NCI-H2196 treated with DMSO at 0.1 percent for 48 hours (cell line): Measurements from ENCODE around the gene ARHGEF16.

Source experiments
- DNase-seq: peaks from one replicate; lab custom pipeline; 2025; ENCODE audit not compliant: unreplicated experiment; lab: John Stamatoyannopoulos, UW

The ARHGEF16 gene

DNA sequence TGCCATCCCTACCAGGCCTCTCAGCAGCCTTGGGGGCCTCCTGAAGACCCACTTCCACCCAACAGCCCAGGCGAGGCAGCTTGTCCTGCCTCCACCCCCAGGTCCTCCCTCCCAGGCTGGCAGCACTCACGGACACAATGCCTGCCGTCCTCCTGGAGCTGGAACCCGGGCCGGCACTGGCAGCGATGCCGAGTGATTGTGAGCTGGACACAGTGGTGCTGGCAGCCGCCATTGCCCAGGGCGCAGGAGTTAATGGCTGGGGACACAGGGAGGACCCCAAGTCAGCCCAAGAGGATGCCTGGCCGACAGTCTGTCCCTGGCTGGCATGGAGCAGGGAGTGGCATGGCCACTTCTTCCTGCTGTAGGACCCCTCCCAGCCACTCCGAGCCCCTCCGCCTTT lies 60.8 kb downstream of the ARHGEF16 start:
- DNase-seq, result no peak

DNA sequence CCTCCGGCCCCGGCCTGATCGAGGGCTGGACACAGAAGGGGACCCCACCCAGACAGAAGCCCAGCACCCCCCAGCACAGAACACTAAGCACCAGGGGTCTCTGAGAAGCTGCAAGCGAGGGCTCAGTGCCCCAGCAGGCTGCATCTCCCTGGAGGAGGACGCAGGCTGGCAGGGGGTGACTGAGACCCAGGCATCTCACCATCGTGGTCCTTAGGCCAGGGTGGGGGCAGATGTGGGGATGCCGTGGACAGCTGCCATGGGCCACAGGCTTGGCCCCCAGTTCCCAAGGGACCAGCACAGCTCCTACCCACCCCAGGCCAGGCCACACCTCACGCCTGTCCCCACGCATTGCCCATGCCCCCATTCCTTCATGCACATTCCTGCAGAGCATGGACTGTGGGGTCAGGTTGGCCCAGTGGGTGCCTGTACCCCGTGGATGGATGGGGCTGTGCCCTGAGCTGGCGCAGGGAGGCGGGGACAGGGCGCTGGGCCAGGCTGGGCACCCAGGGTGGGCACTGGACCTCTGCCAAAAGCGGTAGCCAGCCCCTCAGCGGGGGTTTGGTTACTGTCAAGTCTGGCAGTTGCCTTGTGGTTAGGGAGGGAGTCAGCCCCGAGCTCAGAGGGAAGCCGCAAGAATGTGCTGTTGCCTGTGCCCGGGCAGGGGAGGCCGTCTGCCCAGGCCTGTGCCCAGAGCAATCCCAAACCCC lies 61.5 kb downstream of the ARHGEF16 start:
- no peak for DNase-seq

DNA sequence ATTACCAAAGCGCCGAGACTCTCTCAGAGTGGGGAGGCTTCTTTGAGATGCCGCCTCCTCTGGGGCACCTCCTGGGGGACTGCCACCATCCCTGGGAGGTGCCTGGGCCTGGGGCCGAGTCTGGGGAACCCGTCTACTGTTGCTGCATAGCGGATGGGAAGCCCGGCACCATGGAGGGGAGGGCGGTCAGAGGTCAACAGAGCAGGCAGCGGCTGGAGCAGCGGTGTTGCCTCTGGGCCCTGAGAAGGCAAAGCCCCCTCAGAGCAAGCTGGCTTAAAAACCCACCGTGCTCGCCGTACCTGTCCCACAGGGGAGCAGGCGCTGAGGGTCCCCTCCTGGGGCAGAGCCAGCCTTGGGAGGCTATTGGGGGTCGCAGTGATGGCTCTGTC lies 62.0 kb downstream of the ARHGEF16 start:
- no peak for DNase-seq

DNA sequence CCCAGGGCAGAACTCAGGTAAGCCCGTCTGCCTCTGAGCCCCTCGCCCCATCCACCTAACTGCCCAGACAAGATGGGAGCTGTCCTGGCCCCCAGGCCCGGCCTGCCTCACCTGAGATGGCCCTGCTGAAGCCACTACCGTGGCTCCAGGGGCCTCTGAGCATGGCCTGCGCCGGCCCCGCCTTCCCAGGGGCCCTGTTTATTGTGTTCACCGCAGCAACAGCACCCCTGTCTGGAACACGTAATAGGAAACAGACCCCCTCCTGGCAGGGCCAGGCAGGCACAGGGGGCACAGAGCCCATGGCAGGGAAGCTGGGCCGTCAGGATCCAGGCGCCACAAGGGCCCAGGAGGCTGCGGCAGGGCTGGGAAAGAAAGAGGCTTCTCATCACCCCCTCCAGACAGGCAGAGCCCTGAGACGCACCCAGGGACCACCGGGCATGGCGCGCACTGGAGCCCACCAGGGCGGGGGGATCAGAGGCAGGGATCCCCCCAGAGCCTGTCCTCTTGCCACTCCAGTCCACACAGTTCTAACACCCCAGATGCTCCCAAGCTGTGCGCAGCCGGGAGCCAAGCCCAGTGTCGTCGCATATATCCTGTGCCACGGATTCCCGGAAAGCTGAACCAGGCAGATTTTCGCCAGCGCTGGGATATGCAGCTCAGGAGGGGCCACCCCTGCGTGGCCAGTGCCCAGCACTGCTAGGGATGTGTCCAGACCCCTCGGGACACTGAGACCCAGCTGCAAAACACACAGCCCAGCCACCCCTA lies 62.6 kb downstream of the ARHGEF16 start:
- DNase-seq, result no peak

DNA sequence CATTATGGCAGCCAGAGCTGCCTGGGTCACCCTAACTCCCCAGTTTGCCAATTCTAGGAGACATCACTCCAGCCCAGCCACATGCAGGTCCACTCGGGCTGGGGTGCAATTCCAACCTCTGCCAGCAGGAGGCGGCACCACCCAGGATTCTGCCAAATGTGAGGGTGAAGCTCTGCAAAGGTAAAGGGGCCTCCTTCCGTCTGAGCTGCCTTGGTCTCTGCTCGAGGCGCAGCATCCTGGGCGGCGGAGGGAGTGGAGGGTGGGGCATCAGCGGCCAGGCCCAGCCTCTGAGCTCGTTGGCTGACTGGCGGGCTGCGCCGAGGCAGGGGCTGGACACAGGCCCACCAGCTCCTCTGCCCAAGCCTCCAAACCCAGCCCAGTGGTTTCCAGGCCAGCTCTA lies 63.8 kb downstream of the ARHGEF16 start:
- no peak for DNase-seq

DNA sequence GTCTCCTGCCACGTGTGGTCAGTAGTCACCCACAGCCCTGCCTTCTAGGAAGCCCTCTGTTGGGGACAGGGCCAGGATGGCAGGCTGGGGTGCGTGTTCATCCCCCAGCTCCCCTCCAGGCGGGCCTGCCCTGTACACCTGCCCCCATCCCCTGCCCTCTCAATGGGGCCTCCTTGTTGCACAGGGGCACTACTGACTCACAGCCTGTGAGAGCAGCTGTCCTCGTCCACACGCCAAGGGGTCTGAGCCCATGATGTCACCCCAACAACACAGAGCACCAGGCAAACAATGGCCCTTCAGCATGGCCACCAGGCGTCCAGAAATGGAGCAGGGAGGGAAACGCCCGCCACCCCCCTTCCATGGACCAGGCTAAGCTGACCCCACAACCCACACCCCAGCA lies 64.3 kb downstream of the ARHGEF16 start:
- no peak for DNase-seq

DNA sequence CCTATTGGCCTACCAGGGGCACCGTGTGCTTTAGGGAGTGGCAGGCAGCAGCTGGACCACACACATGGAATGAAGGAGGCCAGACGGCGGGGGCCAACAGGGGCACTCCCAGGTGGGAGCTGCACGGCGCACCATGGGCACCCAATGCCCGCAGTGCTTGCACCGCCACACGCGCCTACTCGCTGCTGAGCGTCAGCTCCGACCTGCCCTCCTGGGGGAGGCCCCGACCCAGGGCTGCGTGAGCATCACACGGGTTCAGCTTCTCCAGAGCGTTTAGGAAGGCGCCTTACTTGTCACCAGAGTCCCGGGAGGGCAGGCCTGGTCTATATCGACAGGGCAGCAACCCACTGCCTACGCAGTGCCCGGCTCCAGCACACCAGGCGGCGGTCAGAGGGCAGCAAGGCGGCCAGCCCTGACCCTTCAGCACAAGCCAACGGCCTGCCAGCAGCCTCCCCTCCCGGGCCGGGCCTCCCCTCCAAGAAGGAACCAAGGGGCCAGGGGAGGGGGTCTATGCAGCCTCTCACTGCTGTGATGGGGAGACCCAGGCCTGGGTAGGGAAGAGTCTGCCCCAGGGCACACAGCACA lies 64.9 kb downstream of the ARHGEF16 start:
- no peak for DNase-seq

DNA sequence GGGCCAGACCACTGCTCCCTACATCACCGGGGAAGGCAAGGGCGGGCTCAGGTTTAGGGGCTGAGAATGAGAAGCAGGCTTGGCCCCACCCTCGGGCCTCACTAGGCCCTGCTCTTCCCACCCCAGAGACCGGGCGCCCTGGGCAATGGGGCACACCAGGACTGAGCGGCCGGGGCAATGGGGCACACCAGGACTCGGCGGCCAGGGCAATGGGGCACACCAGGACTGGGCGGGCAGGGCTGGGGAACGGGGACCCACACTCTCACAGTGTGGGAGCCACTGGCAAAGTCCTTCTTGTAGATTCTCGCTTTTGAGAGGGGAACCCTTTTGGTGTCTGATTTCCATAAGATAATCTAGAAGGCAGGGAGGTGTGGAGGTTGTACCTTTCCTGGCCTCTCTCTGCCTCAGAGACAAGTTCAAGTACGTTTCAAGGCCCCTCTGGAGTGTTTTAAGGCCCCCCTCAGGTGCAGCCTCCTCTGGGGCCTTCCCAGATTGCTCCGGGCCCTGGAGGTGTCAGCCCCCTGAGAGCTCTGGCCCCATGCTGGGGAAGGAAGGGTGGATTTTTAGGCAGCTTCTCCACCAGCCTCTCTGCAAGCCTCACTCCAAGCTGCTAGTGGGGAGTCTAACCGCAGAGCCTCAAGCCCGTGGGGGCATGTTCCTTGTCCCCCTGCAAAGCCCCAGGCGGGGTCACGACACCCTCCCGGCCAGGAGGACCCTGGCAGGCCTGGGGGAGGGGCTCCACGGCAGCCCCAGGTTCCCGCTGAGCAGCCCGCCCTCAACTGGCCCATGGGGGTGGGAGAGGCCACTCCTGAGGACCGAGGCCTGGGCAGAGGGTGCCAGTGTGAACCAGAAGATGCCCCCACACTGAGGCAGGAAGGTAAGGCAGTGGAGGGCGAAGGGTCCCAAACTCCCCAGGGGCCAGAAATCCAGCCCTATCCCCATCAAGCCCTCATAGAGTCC lies 66.2 kb downstream of the ARHGEF16 start:
- DNase-seq, result no peak

DNA sequence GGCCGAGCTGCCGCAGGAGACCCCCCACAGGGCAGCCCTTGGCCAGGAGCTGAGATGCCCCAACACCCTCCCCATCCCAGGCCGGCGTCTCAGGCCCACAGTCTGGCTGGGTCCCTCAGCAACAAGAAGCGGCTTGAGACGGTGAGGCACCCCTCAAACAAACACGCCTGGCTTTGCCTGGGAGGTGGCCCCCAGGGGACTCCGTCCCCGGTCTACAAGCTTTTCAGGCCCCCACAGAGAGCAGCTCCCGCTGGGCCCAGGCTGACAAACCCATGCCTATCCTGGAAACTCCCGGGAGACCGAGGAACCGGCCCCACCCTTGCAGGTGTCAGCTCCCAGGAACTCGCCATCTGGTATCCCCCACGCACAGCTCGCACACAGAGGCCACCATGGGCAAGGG lies 67.0 kb downstream of the ARHGEF16 start:
- no peak for DNase-seq

DNA sequence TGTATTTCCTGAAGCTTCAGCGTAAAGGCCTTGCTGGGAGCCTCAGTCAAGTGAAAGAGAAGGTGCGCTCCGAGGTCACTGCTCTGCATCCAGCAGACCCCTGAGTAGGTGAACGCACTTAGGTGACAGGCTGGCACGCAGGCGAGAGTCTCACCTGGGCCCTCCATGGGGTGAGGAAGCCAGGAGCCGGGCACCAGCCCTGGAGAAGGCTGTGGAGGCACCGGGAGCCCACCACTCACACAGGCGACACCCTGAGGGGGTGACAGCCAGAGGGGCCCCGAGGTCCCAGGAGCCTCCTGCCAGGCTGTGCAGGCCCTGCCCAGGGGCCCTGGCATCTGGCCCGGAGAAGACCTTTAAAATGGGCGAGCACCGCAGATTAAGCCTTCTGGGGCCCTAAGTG lies 67.6 kb downstream of the ARHGEF16 start:
- no peak for DNase-seq

DNA sequence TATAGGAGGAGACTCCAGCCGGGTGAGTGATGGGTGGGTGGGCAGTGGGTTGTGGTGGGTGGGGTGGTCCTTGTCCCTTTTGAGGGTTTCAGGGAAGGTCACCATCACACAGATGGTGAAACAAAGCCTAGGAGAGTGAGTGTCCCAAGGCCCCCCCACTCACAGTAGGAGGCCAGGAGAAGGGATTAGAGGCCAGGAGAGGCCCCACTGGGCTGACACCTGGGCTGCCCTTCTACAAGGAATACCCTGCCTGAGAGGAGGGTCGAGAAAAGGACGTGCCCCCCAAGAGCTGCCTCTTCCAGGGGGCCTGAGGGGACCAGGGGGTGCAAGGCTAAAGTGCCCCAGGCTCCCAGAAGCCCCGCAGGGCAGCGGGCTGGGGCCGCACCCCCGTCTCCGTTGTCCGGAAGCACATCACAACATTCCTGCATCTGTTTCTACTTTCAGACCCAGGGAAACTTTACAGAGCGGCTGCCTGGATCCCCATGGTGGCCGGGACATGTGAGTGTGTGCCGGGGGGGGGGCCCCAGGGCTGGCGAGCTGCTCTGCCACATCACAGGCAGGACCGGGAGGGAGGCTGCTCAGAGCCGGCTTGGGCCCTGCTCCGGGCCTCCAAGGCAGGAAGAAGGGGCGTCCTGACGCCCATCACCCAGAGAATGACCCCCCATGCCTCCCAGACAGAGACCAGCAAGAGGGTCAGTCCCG lies 68.2 kb downstream of the ARHGEF16 start:
- DNase-seq, result no peak

DNA sequence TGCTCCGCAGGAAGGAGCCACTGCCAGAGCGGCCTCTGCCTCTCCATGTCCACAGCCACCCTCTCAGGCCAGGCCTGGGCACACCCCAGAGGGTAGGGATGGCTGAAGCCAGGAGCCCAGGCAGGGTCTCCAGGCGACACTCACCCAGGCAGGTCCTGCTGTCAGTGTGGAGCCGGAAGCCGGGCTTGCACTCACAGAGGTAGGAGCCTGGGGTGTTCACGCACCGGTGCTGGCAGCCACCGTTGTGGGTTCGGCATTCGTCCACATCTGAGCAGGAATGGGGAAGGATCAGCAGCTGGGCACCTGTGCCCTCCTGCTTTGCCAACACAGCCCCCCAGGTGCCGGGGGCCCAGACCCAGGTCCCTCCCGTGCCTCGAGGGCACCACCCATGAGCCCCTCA lies 69.5 kb downstream of the ARHGEF16 start:
- DNase-seq, result no peak

DNA sequence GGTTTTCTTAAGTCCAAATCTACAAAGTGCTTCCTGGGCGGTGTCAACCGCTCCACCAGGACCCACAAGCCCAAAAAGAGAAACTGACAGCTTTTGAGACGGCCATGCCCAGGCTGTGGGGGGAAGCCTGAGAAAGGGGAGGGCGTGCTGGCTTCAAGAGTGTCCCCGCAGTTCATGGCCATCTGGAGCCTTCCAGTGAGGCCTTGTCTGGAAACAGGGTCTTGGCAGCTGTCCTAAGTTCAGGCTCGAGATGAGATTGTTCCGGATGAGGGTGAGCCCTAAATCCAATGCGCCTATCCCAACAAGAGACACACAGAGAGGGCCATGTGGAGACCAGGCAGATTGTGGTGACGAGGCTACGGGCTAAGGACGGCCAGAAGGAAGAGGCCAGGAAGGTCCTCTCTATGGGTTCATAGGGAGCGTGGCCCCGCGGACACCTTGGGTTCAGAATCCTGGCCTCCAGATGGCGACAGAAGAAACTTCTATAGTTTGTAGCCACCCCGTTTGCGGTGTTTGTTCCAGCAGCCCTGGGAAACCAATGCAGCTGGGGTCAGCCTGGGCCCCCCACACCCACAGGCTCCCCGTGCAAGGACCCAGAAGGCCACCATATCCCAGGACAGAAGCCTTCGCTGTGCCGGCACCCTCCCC lies 70.2 kb downstream of the ARHGEF16 start:
- no peak for DNase-seq

DNA sequence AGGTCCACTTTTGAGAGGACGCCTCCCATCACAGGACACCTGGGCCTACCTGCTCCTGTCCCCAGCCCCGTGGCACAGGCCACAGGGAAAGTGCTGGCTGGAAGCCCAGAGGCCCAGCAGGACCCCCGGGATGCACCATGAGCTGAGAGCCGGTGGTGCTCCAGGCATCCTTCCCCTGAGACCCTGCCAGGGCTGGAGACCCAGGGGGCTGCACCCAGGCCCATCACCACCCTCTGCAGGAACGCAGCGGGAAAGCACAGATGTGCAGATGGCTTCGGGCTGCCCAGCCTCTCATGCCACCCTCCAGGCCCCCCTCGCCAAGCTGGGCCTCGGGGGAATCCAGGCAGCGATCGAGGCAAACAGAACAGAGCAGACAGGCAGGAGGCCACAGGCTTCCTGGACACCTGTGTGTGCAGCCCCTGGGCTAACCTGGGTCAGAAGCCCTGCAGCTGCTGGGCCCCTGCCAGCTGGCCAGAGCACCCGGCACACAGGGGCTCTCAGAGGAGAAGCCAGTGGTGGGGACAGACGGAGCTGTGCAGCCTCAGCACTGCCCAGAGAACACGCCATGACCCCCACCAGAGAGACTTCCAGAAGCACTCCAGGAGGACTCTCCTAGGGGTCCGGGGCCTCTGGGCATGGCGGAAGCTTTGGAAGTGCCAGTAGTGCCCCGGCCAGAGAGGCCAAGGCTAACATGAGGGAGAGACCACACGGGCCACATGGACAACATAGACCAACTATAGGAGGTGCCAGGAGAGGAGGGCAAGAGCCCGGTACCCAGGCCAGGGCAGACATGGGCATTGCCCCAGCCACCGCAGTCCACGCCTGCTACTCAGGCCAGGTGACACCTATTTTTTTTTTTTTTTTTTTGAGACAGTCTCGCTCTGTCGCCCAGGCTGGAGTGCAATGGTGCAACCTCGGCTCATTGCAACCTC lies 71.4 kb downstream of the ARHGEF16 start:
- no peak for DNase-seq

DNA sequence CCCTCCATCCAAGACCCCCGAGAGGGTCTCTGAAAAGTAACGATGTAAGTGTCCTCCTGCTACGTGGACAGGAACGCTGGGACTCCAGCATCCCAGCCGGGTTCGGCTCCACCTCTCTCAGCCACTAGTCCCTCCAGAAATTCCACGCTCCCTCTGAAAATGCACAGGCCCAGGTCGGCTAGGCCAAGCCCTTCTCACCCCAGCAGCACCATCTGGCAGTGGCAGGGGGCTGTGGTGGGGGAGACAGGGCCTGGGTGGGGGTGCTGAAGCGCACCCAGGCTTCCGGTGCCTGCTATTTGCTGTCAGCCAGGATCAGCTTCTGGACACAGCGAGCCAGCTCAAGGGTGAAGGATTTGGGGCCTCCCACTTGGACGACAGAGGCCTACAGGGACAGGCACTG lies 73.3 kb downstream of the ARHGEF16 start:
- DNase-seq, result no peak

DNA sequence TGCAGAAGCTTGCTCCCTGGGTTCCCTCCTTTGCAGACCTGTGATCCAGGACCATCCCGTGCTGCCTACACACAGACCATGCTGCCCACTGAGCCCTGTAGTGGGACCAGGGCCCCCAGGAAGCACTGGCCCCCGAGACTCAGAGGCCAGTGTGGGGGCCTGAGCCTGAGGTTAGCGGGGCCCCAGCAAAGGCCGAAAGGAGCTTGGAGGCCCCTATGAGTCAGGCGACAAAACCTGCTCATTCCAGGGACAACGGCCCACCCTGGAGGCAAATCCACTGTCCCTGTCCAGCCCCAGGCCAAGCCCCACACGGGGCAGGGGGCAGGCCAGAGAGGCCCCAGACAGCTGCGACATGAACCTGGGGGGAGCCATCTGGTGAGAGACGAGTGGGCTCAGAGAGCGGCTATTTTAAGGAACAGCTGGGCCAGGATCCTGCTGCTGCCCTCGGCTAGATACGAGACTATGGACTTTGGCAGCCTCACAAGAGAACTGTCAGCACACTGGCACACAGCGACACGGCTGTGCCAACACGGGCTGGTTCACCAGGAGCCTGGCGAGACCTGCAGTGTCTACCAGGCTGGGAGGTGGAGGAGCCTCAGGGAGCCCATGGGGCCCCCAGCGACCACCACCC lies 74.7 kb downstream of the ARHGEF16 start:
- DNase-seq, result no peak

DNA sequence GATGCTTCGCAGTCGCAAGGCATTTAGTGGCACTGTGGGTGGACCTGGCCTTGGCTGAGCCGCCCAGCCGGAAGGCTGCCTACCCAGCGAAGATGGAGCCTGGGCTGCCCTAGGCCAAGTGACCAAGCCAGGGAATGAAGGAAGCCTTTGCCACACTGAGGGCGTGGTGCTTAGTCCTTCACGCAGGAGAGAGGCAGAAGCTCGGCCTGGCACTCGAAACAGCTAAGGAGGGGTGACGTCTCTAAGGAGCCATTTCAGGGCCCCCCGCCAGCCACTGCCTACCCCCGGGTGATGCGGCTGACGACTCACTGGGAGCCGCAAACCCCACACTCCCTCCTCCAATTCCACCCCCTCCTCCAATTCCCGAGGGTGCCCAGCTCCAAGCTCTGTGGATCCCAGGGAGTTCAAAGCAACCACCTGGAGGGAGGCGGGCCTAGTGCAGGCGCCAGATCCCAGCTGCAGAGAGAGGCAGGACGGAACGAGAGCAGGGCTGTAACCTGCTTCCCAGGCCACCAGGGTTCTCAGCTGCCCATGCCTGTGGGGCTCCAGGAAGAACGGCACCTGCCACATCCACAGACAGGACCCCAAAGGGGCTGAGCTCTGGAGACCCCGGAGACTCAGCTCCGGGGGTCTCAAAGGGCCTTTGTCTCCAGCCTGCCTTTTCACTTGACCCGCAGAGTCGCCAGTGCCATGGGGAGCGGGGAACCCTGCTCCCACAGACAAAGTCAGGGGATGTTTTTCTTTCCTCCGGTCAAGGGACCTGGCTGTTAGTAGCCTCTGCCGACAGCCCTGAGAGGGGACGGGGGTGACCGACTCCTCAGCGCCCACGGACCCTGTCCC lies 75.8 kb downstream of the ARHGEF16 start:
- no peak for DNase-seq
